A549 (cell line): ENCODE results near the gene PURB. TPM values are rescaled to one million over a fixed set of nuclear protein-coding genes. Genes with fewer than 3 reads are reported as not detected.

Experiments used
- ATAC-seq, 2 experiments: fragments of 200-7000 bp in 1 of 2; fragments of >200 bp in 1 of 2; cut with Nextera tagmentation in 1 of 2; cut with Tn5 transposase in 1 of 2; 3 replicates each; pipeline versions ENCODE4 v1.8.0 to v1.9.1; 2018 to 2020; ENCODE audit warnings: mild to moderate bottlenecking in 1 of 2, moderate library complexity in 1 of 2
- CTCF ChIA-PET: fragments of 300-600 bp; sonication (Branson Sonifier 250); formaldehyde crosslinking; extraction: SDS; loops from one replicate; lab custom pipeline; 2021; ENCODE audit warnings: antibody characterized with exemption, inconsistent platforms; lab: Yijun Ruan, JAX
- POLR2A ChIA-PET: fragments of 350-600 bp; formaldehyde crosslinking; extraction: SDS; loops from one replicate; lab custom pipeline; 2021; ENCODE audit warnings: antibody characterized with exemption, inconsistent platforms; lab: Yijun Ruan, JAX
- DNase-seq, 2 experiments: peaks; one replicate each; pipeline versions ENCODE4 v3.0.0 to v3.0.0-alpha.2; 2011 to 2016; ENCODE audit warnings: low read depth in 1 of 2, low spot score in 1 of 2
- FAIRE-seq: peaks from 2 replicates; lab custom pipeline; 2011; peaks lifted over from hg19 to GRCh38; lab: Jason Lieb, UNC
- H3K27ac ChIP-seq, 2 experiments: fragments of >200 bp; sonication (Bioruptor Twin); formaldehyde crosslinking; 3 replicates each; pipeline ENCODE4 v1.5.1; 2016 to 2017
- H3K4me1 ChIP-seq: fragments of >200 bp; sonication (Bioruptor Twin); formaldehyde crosslinking; 3 replicates; pipeline ENCODE4 v1.6.1; 2016
- H3K4me2 ChIP-seq: fragments of >200 bp; sonication (Bioruptor Twin); formaldehyde crosslinking; 3 replicates; pipeline ENCODE4 v1.6.1; 2016
- H3K4me3 ChIP-seq: fragments of >200 bp; sonication (Bioruptor Twin); formaldehyde crosslinking; 3 replicates; pipeline ENCODE4 v1.5.1; 2016
- H3K9me3 ChIP-seq: fragments of >200 bp; sonication (Bioruptor Twin); formaldehyde crosslinking; 3 replicates; pipeline ENCODE4 v1.6.1; 2016
- CBX2 ChIP-seq: fragments of 200-600 bp; sonication (generic); IDR thresholded peaks from 2 replicates; pipeline ENCODE4 v1.6.1; 2016; ENCODE audit warnings: low read depth, mild to moderate bottlenecking, borderline replicate concordance
- CBX8 ChIP-seq: fragments of 200-600 bp; sonication (generic); IDR thresholded peaks from 2 replicates; pipeline ENCODE4 v1.6.1; 2016
- CEBPB ChIP-seq, 2 experiments: fragments of >200 bp in 1 of 2; sonication (Bioruptor Twin) in 1 of 2; formaldehyde crosslinking in 1 of 2; IDR thresholded peaks; 2 replicates each; pipeline ENCODE4 v1.6.1; 2012 to 2016
- CHD2 ChIP-seq: fragments of 150-350 bp; IDR thresholded peaks from 2 replicates; pipeline ENCODE4 v1.6.1; 2014; ENCODE audit warnings: low read length; ENCODE audit not compliant: partially characterized antibody
- EHMT2 ChIP-seq: fragments of 200-600 bp; sonication (generic); IDR thresholded peaks from 2 replicates; pipeline ENCODE4 v1.6.1; 2016; ENCODE audit warnings: antibody characterized with exemption, low read depth, mild to moderate bottlenecking, moderate library complexity
- ELK1 ChIP-seq: fragments of 150-350 bp; IDR thresholded peaks from 2 replicates; pipeline ENCODE4 v1.6.1; 2014; ENCODE audit warnings: low read depth, mild to moderate bottlenecking, low read length
- EP300 ChIP-seq, 2 experiments: fragments of >200 bp; sonication (Bioruptor Twin); formaldehyde crosslinking; IDR thresholded peaks; 2 replicates in 1 of 2; 3 replicates in 1 of 2; pipeline ENCODE4 v1.6.1; 2016 to 2017
- FOSB ChIP-seq: fragments of 250-450 bp; sonication (Bioruptor Pico); IDR thresholded peaks from 2 replicates; pipeline ENCODE4 v1.5.0; 2020; ENCODE audit warnings: mild to moderate bottlenecking, moderate library complexity
- FOSL2 ChIP-seq, 2 experiments: fragments of 450-650 bp in 1 of 2; fragments of >200 bp in 1 of 2; sonication (Bioruptor Twin) in 1 of 2; formaldehyde crosslinking; IDR thresholded peaks; 2 replicates each; pipeline versions ENCODE4 v1.5.0 to v1.6.1; 2016 to 2020; ENCODE audit warnings: mild to moderate bottlenecking in 1 of 2, moderate library complexity in 1 of 2
- HDAC2 ChIP-seq: fragments of 200-600 bp; sonication (generic); IDR thresholded peaks from 2 replicates; pipeline ENCODE4 v1.6.1; 2016
- HOXA7 ChIP-seq: fragments of 250-450 bp; sonication (Bioruptor Pico); IDR thresholded peaks from 2 replicates; pipeline ENCODE4 v1.5.0; 2020; ENCODE audit warnings: mild to moderate bottlenecking, moderate library complexity
- JUNB ChIP-seq: fragments of >200 bp; sonication (Bioruptor Twin); formaldehyde crosslinking; IDR thresholded peaks from 2 replicates; pipeline ENCODE4 v1.6.1; 2016
- KDM1A ChIP-seq: fragments of 200-600 bp; sonication (generic); IDR thresholded peaks from 2 replicates; pipeline ENCODE4 v1.6.1; 2016; ENCODE audit warnings: low read depth, mild to moderate bottlenecking
- KDM5A ChIP-seq: fragments of 200-600 bp; sonication (generic); IDR thresholded peaks from 2 replicates; pipeline ENCODE4 v1.6.1; 2016; ENCODE audit warnings: antibody characterized with exemption, mild to moderate bottlenecking
- NFE2L2 ChIP-seq: fragments of 150-350 bp; conservative IDR thresholded peaks from 2 replicates; pipeline ENCODE4 v1.6.1; 2014; ENCODE audit warnings: low read length
- RFX5 ChIP-seq: fragments of 450-650 bp; IDR thresholded peaks from 2 replicates; pipeline ENCODE4 v1.7.1; 2014; ENCODE audit warnings: antibody characterized with exemption, mild to moderate bottlenecking, moderate library complexity
- RNF2 ChIP-seq: fragments of 200-600 bp; sonication (generic); IDR thresholded peaks from 2 replicates; pipeline ENCODE4 v1.6.1; 2016; ENCODE audit warnings: low read depth, mild to moderate bottlenecking, antibody characterized with exemption, moderate library complexity, borderline replicate concordance
- TP53 ChIP-seq: fragments of 250-450 bp; sonication (Bioruptor Pico); IDR thresholded peaks from 2 replicates; pipeline ENCODE4 v1.5.0; 2021; ENCODE audit warnings: mild to moderate bottlenecking, moderate library complexity
- ZC3H11A ChIP-seq: fragments of 450-650 bp; IDR thresholded peaks from 2 replicates; pipeline ENCODE4 v1.6.1; 2014; ENCODE audit warnings: antibody characterized with exemption, mild to moderate bottlenecking
- WGBS: methylation state at CpG from one replicate; pipeline ENCODE4 v1.1.6; 2017; ENCODE audit errors: missing lambda C conversion rate; 5-methylcytosine and 5-hydroxymethylcytosine counted together
- polyA plus RNA-seq, 4 experiments: library from polyadenylated mRNA; depleted of rRNA in 3 of 4; stranded (reverse); fragments of >200 nt; fragmentation: RNase III in 1 of 4; extraction: RNeasy Plus Mini Kit Qiagen cat#74134 plus additional on column Dnase treatment in 1 of 4; gene quantifications; 2 replicates in 3 of 4; 3 replicates in 1 of 4; pipeline ENCODE4 v1.2.3, GENCODE V29; 2011 to 2017
- TF ChIP-seq, protein P1 (sequence below): fragments of >200 bp; sonication (Bioruptor Twin); formaldehyde crosslinking; IDR thresholded peaks from 2 replicates; pipeline ENCODE4 v1.6.1; 2016
- TF ChIP-seq, protein P2 (sequence below): fragments of 250-450 bp; sonication (Bioruptor Pico); IDR thresholded peaks from 2 replicates; pipeline ENCODE4 v1.5.0; 2021; ENCODE audit warnings: mild to moderate bottlenecking, moderate library complexity, borderline replicate concordance
- TF ChIP-seq, protein P3 (sequence below): IDR thresholded peaks from 2 replicates; pipeline ENCODE4 v1.6.1; 2012

The PURB gene
- polyA plus RNA-seq, 2 of the 4 experiments (the other 2 are of a cell fraction), result 5.7 to 10.4 TPM

DNA sequence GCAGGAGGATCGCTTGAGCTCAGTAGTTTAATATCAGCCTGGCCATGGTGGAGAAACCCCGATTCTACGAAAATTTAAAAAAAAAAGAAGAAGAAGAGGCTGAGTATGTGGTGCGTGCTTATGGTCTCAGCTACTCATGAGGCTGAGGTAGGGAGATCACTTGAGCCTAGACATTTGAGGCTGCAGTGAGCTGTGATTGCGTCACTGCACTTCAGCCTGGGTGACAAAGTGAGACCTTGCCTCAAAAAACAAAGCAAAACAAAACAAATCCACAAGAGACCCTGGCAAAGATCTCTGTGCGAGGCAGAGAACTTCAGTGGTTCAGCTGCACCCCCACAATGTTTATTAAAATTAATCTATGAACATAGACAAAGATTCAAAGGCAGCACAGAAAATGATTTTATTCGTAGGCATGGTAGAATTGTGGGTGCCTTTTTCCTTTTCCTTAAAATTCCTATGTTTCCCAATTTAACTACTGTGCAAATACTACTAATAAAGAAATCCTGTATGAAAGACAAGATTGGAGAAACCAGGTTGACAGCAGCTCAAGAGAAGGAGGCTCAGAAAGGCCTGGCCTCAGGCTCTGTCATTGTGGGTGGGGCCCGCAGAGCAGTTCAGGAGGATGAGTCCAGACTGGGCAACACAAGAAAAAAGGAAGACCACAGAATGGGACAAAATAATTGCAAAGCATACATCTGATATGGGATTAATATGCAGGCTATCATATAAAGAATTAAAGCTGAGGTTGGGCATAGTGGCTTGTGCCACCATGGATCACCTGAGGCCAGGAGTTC, 24.5 kb upstream of the PURB start:
- H3K4me2 ChIP-seq, result no peak overlapping the region
- DNase-seq (no peak), FAIRE-seq (no peak), ATAC-seq (no peak)
- WGBS, result 69% methylated on average over 8 of the region's 8 CpGs
- ChIA-PET CTCF (interaction anchor here (0.7 to 1.0 kb wide), 2 partner anchors 14 to 64 kb away, joined by 3 read pairs; no protein-coding TSS in a partner anchor), POLR2A (no interaction called here)
- TF ChIP-seq FOSB (CRISPR knock-in tag) (no peak), CEBPB (IDR thresholded peaks at IDR 0.05) (peak in 1 of 2 experiments; percentile 63; a peak in 2 of 4 replicates), FOSL2 (IDR thresholded peaks at IDR 0.05) (no peak), FOSL2 (CRISPR knock-in tag; IDR thresholded peaks at IDR 0.05) (no peak)
- H3K4me3 ChIP-seq, result no peak overlapping the region
- H3K9me3 ChIP-seq, result no peaks in the 10 kb centered on the region
- no peak overlapping the region for H3K27ac ChIP-seq
- H3K4me1 ChIP-seq, result peaks cover 6% of the 10 kb centered on the region; the same call in 1 of the 3 replicates

DNA sequence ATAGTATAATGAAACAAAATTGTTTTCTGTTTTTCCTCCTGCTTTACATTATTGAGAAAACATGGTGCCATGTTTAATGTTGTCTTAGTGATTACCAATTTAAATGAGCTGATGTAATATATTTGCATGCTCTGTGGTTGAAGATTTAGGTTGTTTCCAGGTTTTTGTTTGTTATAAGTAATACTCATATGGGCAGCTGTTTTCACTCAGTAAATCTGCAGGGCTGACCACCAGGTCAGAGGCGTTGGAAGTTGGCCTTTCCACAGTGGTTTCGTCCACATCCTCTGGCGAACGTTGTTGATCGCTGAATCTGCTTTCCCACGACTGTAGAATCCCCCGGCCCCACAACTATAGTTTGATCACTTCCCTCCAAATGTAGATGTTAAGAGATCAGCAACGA, 21.6 kb upstream of the PURB start:
- ChIA-PET POLR2A (no interaction called here), CTCF (no interaction called here)
- H3K4me3 ChIP-seq, result no peak overlapping the region
- no peak overlapping the region for H3K27ac ChIP-seq
- H3K4me1 ChIP-seq, result no peaks in the 10 kb centered on the region
- ATAC-seq (no peak), FAIRE-seq (no peak), DNase-seq (no peak)
- WGBS, result 78% methylated on average over 8 of the region's 8 CpGs
- H3K9me3 ChIP-seq, result no peaks in the 10 kb centered on the region
- TF ChIP-seq, protein P1, sequence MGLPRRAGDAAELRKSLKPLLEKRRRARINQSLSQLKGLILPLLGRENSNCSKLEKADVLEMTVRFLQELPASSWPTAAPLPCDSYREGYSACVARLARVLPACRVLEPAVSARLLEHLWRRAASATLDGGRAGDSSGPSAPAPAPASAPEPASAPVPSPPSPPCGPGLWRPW, result no peak
- TF ChIP-seq ELK1, result no peak
- no peak overlapping the region for H3K4me2 ChIP-seq

- Histone ChIP-seq H3K4me3 (no peak overlapping the region), H3K9me3 (no peaks in the 10 kb centered on the region), H3K27ac (no peak overlapping the region), H3K4me1 (no peaks in the 10 kb centered on the region), H3K4me2 (no peak overlapping the region)
- 68% methylated on average over 12 of the region's 12 CpGs for WGBS
- TF ChIP-seq HOXA7 (CRISPR knock-in tag) (no peak), KDM5A (no peak), TP53 (CRISPR knock-in tag) (no peak), RFX5 (no peak), ELK1 (no peak), KDM1A (no peak), EP300 (IDR thresholded peaks at IDR 0.05) (no peak), CBX8 (no peak), CBX2 (no peak), CHD2 (no peak), ZC3H11A (no peak), JUNB (no peak), NFE2L2 (no peak), EHMT2 (no peak), RNF2 (no peak), FOSL2 (IDR thresholded peaks at IDR 0.05) (no peak), FOSL2 (CRISPR knock-in tag; IDR thresholded peaks at IDR 0.05) (no peak), HDAC2 (no peak)
- TF ChIP-seq, protein P2, sequence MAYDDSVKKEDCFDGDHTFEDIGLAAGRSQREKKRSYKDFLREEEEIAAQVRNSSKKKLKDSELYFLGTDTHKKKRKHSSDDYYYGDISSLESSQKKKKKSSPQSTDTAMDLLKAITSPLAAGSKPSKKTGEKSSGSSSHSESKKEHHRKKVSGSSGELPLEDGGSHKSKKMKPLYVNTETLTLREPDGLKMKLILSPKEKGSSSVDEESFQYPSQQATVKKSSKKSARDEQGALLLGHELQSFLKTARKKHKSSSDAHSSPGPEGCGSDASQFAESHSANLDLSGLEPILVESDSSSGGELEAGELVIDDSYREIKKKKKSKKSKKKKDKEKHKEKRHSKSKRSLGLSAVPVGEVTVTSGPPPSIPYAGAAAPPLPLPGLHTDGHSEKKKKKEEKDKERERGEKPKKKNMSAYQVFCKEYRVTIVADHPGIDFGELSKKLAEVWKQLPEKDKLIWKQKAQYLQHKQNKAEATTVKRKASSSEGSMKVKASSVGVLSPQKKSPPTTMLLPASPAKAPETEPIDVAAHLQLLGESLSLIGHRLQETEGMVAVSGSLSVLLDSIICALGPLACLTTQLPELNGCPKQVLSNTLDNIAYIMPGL, result no peak
- TF ChIP-seq, protein P1, result no peak
- TF ChIP-seq, protein P3, sequence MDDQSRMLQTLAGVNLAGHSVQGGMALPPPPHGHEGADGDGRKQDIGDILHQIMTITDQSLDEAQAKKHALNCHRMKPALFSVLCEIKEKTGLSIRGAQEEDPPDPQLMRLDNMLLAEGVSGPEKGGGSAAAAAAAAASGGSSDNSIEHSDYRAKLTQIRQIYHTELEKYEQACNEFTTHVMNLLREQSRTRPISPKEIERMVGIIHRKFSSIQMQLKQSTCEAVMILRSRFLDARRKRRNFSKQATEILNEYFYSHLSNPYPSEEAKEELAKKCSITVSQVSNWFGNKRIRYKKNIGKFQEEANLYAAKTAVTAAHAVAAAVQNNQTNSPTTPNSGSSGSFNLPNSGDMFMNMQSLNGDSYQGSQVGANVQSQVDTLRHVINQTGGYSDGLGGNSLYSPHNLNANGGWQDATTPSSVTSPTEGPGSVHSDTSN, result no peak
- POLR2A ChIA-PET, result no interaction called here
- FAIRE-seq, result no peak
- CTCF ChIA-PET, result interaction anchor here (0.9 to 1.4 kb wide), 3 partner anchors 15 to 230 kb away, joined by 3 read pairs; no protein-coding TSS in a partner anchor
- DNase-seq, result no peak
- ATAC-seq, result no peak; a peak in 2 of 6 replicates
Observed at GRCh38 chr7:44905002-44905635, 19.8 kb upstream of the PURB start.
